GM12864 (cell line): ENCODE results near the gene CLDN9.

ENCODE experiments used
- DNase-seq: peaks from one replicate; pipeline ENCODE4 v3.0.0-alpha.2; 2011; ENCODE audit warnings: low read depth
- H3K4me3 ChIP-seq: 2 replicates; pipeline ENCODE4 v1.5.1; 2011; ENCODE audit warnings: mild to moderate bottlenecking, low read depth, low read length, control low read depth
- CTCF ChIP-seq: IDR thresholded peaks from 2 replicates; pipeline ENCODE4 v1.5.1; 2011; ENCODE audit warnings: low read depth, mild to moderate bottlenecking, moderate library complexity, low read length, control low read depth, inconsistent platforms; ENCODE audit errors: missing control alignments

Gene CLDN9

GRCh38 chr16:3019594-3020246, 7.0 kb downstream of the CLDN9 start:
- peak overlapping the region; percentile 46 for H3K4me3 ChIP-seq
- no peak for DNase-seq
- no peak for TF ChIP-seq CTCF

GRCh38 chr16:3020247-3020603, 7.5 kb downstream of the CLDN9 start, which contains the start of gene TNFRSF12A:
TSS of gene TNFRSF12A (plus strand) at chr16:3020368. CDS start at chr16:3020398, 30 bp downstream.
- no peak for TF ChIP-seq CTCF
- peak within 1 kb of the TSS; percentile 68 for H3K4me3 ChIP-seq
- DNase-seq = no peak

GRCh38 chr16:3020604-3021448, 8.1 kb downstream of the CLDN9 start:
- no peak for DNase-seq
- peak overlapping the region; percentile 68 for H3K4me3 ChIP-seq
- TF ChIP-seq CTCF = no peak

GRCh38 chr16:3021449-3022207, 8.9 kb downstream of the CLDN9 start:
- TF ChIP-seq CTCF = peak; percentile 46
- DNase-seq = no peak
- peak overlapping the region; percentile 68 for H3K4me3 ChIP-seq

- TF ChIP-seq CTCF = no peak
- no peak overlapping the region for H3K4me3 ChIP-seq
- no peak for DNase-seq
These were observed 9.5 kb downstream of the CLDN9 start for GRCh38 chr16:3022208-3022683.

- no peak for TF ChIP-seq CTCF
- H3K4me3 ChIP-seq = peak overlapping the region; percentile 69
- DNase-seq = no peak
These were observed 10.1 kb downstream of the CLDN9 start for GRCh38 chr16:3022684-3023414.
